GM21390 (cell line): ENCODE measurements around the gene AUH.
A peak's percentile ranks its signal among the peaks of the same experiment; 100 is the strongest.
"Not testable (repeated sequence)": the region's sequence is repeated elsewhere in the genome, so short reads cannot be mapped to it uniquely, and the experiment has no call there.

ENCODE experiments used
- ATAC-seq: cut with Tn5 transposase; IDR thresholded peaks from one replicate; pipeline ENCODE4 v1.9.1; 2021; ENCODE audit not compliant: unreplicated experiment

AUH gene

DNA sequence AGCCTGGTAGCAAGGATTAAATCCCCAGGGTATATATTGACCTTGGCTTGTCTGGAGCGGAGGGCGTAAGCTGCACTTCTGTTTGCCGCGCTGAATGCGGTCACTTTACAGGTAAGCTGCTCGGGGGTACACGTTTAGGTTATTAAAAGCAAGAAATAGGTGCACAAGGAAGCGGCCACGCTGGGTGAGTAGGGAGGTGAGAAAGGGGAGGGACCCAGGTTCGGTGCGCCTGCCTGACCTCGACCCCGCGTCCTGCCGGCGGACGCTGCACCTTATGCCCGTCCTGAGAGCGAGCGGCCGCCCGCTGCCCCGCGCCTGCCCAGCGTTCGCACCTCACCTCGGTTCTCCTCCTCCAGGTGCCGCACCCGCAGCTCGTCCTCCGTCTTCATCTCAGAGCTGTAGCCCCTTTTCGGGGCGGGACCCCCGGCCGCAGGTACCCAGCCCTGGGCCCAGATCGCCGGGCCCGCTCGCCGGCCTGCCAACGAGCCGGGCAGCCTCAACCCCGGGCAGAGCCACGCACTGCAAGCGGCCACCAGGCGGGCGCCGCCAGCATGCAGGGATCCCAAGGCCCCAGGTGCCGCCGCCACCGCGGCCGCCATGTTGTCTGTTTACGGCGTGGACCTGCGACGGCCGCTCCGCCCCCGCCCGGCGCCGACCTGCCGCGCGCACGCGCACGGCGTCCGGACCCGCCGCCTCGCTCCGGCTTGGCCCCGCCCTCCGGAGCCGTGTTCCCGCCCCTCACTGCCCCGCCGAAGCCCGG is at the start of gene AUH:
TSS of gene AUH (minus strand) at position 628 of the 760 bp plus-strand sequence. CDS start at position 599, 29 bp downstream.
- ATAC-seq = peak; percentile 84

DNA sequence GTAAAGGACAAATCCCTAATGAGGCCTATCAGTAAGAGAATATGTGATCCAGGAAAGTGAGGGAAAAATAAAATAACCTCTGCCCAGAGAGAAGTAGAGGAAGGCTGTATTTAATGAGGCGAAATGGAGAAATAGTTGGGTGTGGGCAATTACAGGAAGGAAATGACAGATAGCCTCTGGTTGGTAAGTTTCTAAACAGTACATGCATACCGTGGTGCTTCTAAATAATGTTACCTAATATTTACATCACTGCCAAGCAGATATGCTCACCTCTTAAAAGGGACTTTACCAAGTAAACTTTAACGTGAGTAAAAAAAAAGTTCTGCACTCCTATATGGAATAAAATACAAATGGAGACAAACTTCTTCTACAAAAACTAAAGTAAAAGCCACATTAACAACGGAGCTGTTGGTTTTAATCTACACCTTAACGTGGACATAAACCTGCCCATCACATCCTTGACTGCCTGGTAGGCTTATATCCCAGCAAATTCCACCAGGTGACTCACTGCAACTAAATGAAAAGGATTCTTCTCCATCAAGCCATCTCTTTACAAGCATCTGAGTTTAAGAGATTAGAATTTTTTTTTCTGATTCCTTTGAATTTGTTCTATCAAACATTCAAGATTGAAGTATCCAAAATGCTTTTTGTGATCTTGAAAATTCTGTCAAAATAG is 49.5 kb upstream of the AUH start:
- no peak for ATAC-seq

DNA sequence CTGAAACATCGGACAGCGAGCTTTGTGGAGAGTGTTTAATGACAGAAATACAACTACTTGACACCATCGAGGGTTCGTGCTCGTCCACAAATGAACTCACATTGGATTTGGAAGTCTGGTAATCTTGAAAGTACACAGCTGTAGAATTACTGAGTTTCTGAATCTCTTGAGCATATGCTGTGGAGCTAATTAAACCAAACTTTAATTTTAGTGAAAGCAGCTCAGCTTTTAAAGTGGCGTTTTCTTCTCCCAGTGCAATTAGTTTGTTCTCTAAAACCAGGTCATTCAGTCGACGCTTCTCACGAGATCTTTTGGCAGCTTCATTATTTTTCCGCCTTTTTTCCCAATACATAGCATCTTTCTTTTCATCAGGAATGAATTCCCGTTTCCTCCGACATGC is 48.4 kb upstream of the AUH start:
- ATAC-seq = no peak

GRCh38 chr9:91408475-91408874 is 46.8 kb upstream of the AUH start:
- ATAC-seq = no peak

GRCh38 chr9:91407580-91408318 is 46.0 kb upstream of the AUH start:
- no peak for ATAC-seq

GRCh38 chr9:91405343-91406077 is 43.8 kb upstream of the AUH start:
- no peak for ATAC-seq

- ATAC-seq = no peak
These were observed 42.2 kb upstream of the AUH start for GRCh38 chr9:91403665-91404543.

- no peak for ATAC-seq
These were observed 37.2 kb upstream of the AUH start for GRCh38 chr9:91398926-91399325.

DNA sequence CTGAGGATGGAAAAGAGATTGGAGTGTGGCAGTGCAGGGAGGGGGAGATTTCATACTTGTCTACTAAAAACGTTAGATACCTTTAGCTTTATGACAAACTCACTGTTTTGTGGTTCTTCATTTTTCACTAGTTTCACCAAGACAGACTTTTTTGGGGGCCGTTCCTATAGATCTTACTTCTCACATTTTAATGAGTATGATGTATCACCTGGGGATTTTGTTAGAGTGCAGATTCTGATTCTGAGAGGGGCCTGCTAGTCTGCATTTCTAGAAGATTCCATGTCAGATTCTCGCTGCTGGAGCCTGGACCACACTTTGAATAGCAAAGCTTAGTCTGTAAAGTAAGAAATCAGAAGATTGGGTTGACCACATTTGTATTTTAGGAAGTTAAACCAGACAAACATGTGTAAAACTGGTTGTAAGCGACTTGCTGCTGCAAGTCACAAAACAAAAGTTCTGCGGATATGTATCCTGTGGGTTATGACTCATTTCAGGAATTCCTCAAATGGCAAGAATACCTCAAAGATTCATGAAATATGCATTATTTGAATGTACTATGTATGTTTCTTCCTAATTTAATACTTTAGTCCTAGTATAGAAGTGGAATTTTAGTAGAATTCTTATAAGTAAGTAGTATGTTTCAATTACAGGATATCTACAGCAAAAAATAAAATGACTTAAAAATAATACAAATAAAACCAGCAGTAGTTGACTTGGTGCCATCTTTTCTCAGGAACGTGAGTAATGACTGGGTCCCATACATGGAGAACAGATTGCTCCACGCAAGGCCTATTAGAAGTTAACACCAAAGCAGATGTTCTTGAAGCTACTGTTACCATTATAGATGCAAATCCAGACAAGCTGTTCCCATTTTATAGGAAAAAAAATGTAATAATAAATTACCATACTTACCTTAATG is 34.1 kb upstream of the AUH start:
- ATAC-seq = peak; percentile 77

- ATAC-seq = no peak
These were observed 33.4 kb upstream of the AUH start for GRCh38 chr9:91395106-91395552.

DNA sequence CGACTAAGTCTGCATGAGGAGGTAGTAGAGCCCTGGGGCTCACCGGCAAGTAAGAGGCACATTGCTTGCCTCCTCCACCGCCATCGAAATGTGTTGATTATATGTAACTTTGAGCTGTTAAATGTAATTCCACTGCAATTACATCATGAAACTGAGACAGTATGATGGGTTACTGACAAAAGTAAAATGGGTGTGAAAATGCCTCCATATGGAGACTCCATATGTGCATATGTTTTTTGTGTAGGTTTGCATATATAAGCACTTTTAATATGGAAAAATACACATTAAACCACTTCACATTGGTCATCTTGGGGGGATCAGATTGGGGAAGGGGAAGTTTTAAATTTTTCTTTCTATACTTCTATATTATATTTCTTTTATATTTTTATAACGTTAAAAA is 32.1 kb upstream of the AUH start:
- ATAC-seq = no peak

GRCh38 chr9:91392435-91392834 is 30.7 kb upstream of the AUH start:
- no peak for ATAC-seq

DNA sequence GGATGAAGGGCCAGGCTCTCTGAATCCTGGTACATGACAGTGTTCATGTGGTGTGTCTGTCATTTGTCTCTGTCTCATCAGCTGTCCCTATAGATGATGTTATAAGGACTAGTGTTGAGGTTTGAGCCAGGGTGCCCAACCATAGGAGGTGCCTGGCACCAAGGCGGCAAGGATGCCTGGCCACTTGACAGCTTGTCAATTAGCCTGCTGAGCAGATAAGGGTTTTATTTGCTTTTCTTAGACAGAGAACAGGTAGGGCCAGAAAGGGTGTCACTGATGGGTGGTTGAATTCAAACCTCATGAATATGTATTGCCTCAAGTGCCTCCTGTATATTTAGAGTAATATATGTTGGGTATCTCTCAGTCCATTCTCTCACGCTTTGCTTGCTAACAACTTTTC is 30.1 kb upstream of the AUH start:
- no peak for ATAC-seq

GRCh38 chr9:91391412-91391811 is 29.7 kb upstream of the AUH start:
- ATAC-seq = no peak

DNA sequence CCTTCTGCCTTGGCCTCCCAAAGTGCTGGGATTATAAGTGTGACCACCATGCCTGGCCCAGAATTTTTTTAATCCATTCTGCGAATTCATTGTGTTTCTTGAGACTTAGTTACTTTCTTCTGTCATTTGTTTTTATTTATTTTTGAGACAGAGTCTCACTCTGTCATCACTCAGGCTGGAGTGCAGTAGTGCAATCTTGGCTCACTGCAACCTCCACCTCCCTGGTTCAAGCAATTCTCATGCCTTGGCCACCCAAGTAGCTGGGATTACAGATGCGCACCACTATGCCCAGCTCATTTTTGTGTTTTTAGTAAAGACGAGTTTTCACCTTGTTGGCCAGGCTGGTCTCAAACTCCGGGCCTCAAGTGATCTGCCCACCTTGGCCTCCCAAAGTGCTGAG is 28.0 kb upstream of the AUH start:
- ATAC-seq = not testable (repeated sequence)

DNA sequence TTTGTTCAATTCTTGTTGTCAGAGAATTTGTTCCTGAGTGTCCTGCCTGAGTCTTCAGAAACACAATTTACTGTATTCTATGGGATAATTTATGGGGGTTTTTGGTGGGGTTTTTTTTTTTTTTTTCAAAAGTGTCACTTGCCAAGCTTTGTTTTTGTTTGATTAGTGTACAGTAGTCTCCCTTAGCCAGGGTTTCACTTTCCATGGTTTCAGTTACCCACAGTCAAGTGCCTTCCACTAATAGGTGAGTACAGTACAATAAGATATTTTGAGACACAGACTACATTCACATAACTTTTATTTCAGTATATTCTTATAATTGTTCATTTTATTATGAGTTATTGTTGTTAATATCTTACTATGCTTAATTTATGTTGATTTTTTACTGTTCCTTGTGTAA is 25.0 kb upstream of the AUH start:
- ATAC-seq = no peak

DNA sequence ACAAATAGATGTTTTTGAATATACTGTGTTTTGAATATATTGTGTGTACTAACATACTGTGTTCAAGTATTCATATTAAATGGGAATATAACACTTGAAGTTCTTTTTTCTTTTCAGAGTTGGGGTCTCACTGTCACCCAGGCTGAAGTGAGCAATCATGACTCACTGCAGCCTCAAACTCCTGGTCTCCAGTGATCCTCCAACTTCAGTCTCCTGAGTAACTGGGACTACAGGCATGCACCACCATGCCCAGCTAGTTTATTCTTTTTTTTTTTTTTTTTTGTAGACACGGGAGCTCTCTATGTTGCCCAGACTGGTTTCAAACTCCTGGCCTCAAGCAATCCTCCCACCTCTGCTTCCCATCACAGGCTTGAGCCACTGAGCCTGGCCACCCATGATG is 23.2 kb upstream of the AUH start:
- ATAC-seq = no peak

GRCh38 chr9:91383577-91383976 is 21.9 kb upstream of the AUH start:
- no peak for ATAC-seq

GRCh38 chr9:91382298-91382697 is 20.6 kb upstream of the AUH start:
- no peak for ATAC-seq
